ENCODE measurements around the gene KDM3B. TPM values are rescaled to one million over a fixed set of nuclear protein-coding genes. Genes with fewer than 3 reads are reported as not detected.
"Not testable (repeated sequence)": the region's sequence is repeated elsewhere in the genome, so short reads cannot be mapped to it uniquely, and the experiment has no call there.

Gene KDM3B
- total RNA-seq, 1 experiment from 2014 or later, result 64.8 TPM

- peaks cover 5% of the 10 kb centered on the region; the same call in 1 of the 2 replicates for H3K9me3 ChIP-seq (replicated peaks)
- peaks cover 8% of the 10 kb centered on the region; the same call in 1 of the 2 replicates for H3K36me3 ChIP-seq
- DNase-seq (ENCODE audit: low read depth in 1 of 2, low spot score in 2 of 2), result peak in 1 of 2 experiments; percentile 28
- peaks cover 21% of the 10 kb centered on the region for H3K4me1 ChIP-seq (replicated peaks)
- H3K4me3 ChIP-seq, result peak overlapping the region; percentile 80
- H3K27me3 ChIP-seq (replicated peaks), result no peaks in the 10 kb centered on the region; the same call in 1 of the 2 replicates
- H3K27ac ChIP-seq, result no peak overlapping the region
Observed at GRCh38 chr5:138466125-138466899, 113.8 kb downstream of the KDM3B start.

- Histone ChIP-seq H3K36me3 (peaks cover 8% of the 10 kb centered on the region; the same call in 1 of the 2 replicates), H3K27me3 (replicated peaks) (no peaks in the 10 kb centered on the region; the same call in 1 of the 2 replicates), H3K9me3 (replicated peaks) (peaks cover 5% of the 10 kb centered on the region; the same call in 1 of the 2 replicates), H3K4me1 (replicated peaks) (peaks cover 15% of the 10 kb centered on the region), H3K27ac (no peak overlapping the region), H3K4me3 (no peak overlapping the region)
- peak in 1 of 2 experiments; percentile 22 for DNase-seq (ENCODE audit: low read depth in 1 of 2, low spot score in 2 of 2)
Observed at GRCh38 chr5:138466900-138467710, 114.6 kb downstream of the KDM3B start.

- Histone ChIP-seq H3K36me3 (peaks cover 8% of the 10 kb centered on the region; the same call in 1 of the 2 replicates), H3K27me3 (replicated peaks) (no peaks in the 10 kb centered on the region; the same call in 1 of the 2 replicates), H3K27ac (no peak overlapping the region), H3K4me1 (replicated peaks) (peaks cover 15% of the 10 kb centered on the region), H3K4me3 (no peak overlapping the region), H3K9me3 (replicated peaks) (peaks cover 5% of the 10 kb centered on the region; the same call in 1 of the 2 replicates)
- DNase-seq (ENCODE audit: low read depth in 1 of 2, low spot score in 2 of 2), result no peak
Observed at GRCh38 chr5:138467711-138468132, 115.2 kb downstream of the KDM3B start.

- peak in 1 of 2 experiments; percentile 41 for DNase-seq (ENCODE audit: low read depth in 1 of 2, low spot score in 2 of 2)
- Histone ChIP-seq H3K9me3 (replicated peaks) (peaks cover 5% of the 10 kb centered on the region; the same call in 1 of the 2 replicates), H3K27ac (no peak overlapping the region), H3K4me3 (no peak overlapping the region), H3K27me3 (replicated peaks) (no peaks in the 10 kb centered on the region; the same call in 1 of the 2 replicates), H3K4me1 (replicated peaks) (peaks cover 13% of the 10 kb centered on the region), H3K36me3 (peaks cover 8% of the 10 kb centered on the region; the same call in 1 of the 2 replicates)
Observed at GRCh38 chr5:138468133-138468965, 115.9 kb downstream of the KDM3B start.

- Histone ChIP-seq H3K27ac (no peak overlapping the region), H3K9me3 (replicated peaks) (peaks cover 5% of the 10 kb centered on the region; the same call in 1 of the 2 replicates), H3K4me1 (replicated peaks) (peaks cover 9% of the 10 kb centered on the region), H3K4me3 (no peak overlapping the region), H3K36me3 (peaks cover 8% of the 10 kb centered on the region; the same call in 1 of the 2 replicates), H3K27me3 (replicated peaks) (no peaks in the 10 kb centered on the region; the same call in 1 of the 2 replicates)
- peak in 1 of 2 experiments; percentile 60 for DNase-seq (ENCODE audit: low read depth in 1 of 2, low spot score in 2 of 2)
Observed at GRCh38 chr5:138468966-138469539, 116.6 kb downstream of the KDM3B start.

- peaks cover 5% of the 10 kb centered on the region; the same call in 1 of the 2 replicates for H3K9me3 ChIP-seq (replicated peaks)
- H3K4me3 ChIP-seq, result no peak overlapping the region
- H3K27ac ChIP-seq, result 0 out of 2 replicates have a peak overlapping the region, but pooled peaks have one; percentile 1
- no peaks in the 10 kb centered on the region; the same call in 1 of the 2 replicates for H3K27me3 ChIP-seq (replicated peaks)
- H3K36me3 ChIP-seq, result peaks cover 8% of the 10 kb centered on the region; the same call in 1 of the 2 replicates
- peak in 1 of 2 experiments; percentile 75 for DNase-seq (ENCODE audit: low read depth in 1 of 2, low spot score in 2 of 2)
- peaks cover 9% of the 10 kb centered on the region for H3K4me1 ChIP-seq (replicated peaks)
Observed at GRCh38 chr5:138469540-138470321, 117.2 kb downstream of the KDM3B start.

- DNase-seq (ENCODE audit: low read depth in 1 of 2, low spot score in 2 of 2), result no peak
Observed at GRCh38 chr5:138470322-138471051, 118.0 kb downstream of the KDM3B start.

GRCh38 chr5:138471052-138471361 is 118.5 kb downstream of the KDM3B start:
- Histone ChIP-seq H3K4me3 (no peak overlapping the region), H3K27ac (no peak overlapping the region), H3K4me1 (replicated peaks) (peaks cover 4% of the 10 kb centered on the region), H3K9me3 (replicated peaks) (peaks cover 5% of the 10 kb centered on the region; the same call in 1 of the 2 replicates), H3K36me3 (peaks cover 8% of the 10 kb centered on the region; the same call in 1 of the 2 replicates), H3K27me3 (replicated peaks) (no peaks in the 10 kb centered on the region; the same call in 1 of the 2 replicates)
- DNase-seq (ENCODE audit: low read depth in 1 of 2, low spot score in 2 of 2), result no peak

More at GRCh38 chr5:138470322-138471051, 118.0 kb downstream of the KDM3B start:
- Histone ChIP-seq H3K4me3 (no peak overlapping the region), H3K9me3 (replicated peaks) (peaks cover 5% of the 10 kb centered on the region; the same call in 1 of the 2 replicates), H3K36me3 (peaks cover 8% of the 10 kb centered on the region; the same call in 1 of the 2 replicates), H3K27ac (0 out of 2 replicates have a peak overlapping the region, but pooled peaks have one; percentile 1), H3K4me1 (replicated peaks) (peaks cover 9% of the 10 kb centered on the region), H3K27me3 (replicated peaks) (no peaks in the 10 kb centered on the region; the same call in 1 of the 2 replicates)

- H3K9me3 ChIP-seq (replicated peaks), result peaks cover 5% of the 10 kb centered on the region; the same call in 1 of the 2 replicates
- H3K4me1 ChIP-seq (replicated peaks), result no peaks in the 10 kb centered on the region
- no peaks in the 10 kb centered on the region; the same call in 1 of the 2 replicates for H3K27me3 ChIP-seq (replicated peaks)
- no peak overlapping the region for H3K27ac ChIP-seq
- no peak overlapping the region for H3K4me3 ChIP-seq
- no peak for DNase-seq (ENCODE audit: low read depth in 1 of 2, low spot score in 2 of 2)
- peaks cover 4% of the 10 kb centered on the region; the same call in 1 of the 2 replicates for H3K36me3 ChIP-seq
Observed at GRCh38 chr5:138472353-138472752, 119.9 kb downstream of the KDM3B start.

GRCh38 chr5:138473151-138473550 is 120.7 kb downstream of the KDM3B start:
- not testable (repeated sequence) for H3K4me3 ChIP-seq; H3K27ac ChIP-seq; H3K36me3 ChIP-seq; H3K4me1 ChIP-seq (replicated peaks); DNase-seq (ENCODE audit: low read depth in 1 of 2, low spot score in 2 of 2); H3K9me3 ChIP-seq (replicated peaks); H3K27me3 ChIP-seq (replicated peaks)

GRCh38 chr5:138476918-138477317 is 124.4 kb downstream of the KDM3B start:
- no peak for DNase-seq (ENCODE audit: low read depth in 1 of 2, low spot score in 2 of 2)
- H3K36me3 ChIP-seq, result no peaks in the 10 kb centered on the region
- H3K27me3 ChIP-seq (replicated peaks), result no peaks in the 10 kb centered on the region
- no peak overlapping the region for H3K4me3 ChIP-seq
- H3K9me3 ChIP-seq (replicated peaks), result no peaks in the 10 kb centered on the region
- H3K4me1 ChIP-seq (replicated peaks), result no peaks in the 10 kb centered on the region
- no peak overlapping the region for H3K27ac ChIP-seq

Measured in SJSA1 (cell line).